Upper lobe of left lung (tissue), 6 donors: ENCODE measurements around the gene SETD2. TPM values are rescaled to one million over a fixed set of nuclear protein-coding genes. Genes with fewer than 3 reads are reported as not detected.

ENCODE experiments used
- ATAC-seq, 2 donors: fragments of 200-7000 bp; cut with Tn5 transposase; one replicate each; pipeline ENCODE4 v1.9.1; 2022; ENCODE audit warnings: mild to moderate bottlenecking in 2 of 2, moderate library complexity in 2 of 2; ENCODE audit not compliant: low FRiP score in 2 of 2
- DNase-seq, 2 donors: peaks; one replicate each; pipeline ENCODE4 v3.0.0-alpha.2; 2019 to 2020
- H3K27ac ChIP-seq, 4 donors: fragments of 200-600 bp; sonication (generic); one replicate each; pipeline ENCODE4 v1.5.1; 2016 to 2019
- H3K27me3 ChIP-seq, 4 donors: fragments of 200-600 bp; sonication (generic); one replicate each; pipeline ENCODE4 v1.5.1; 2017 to 2019
- H3K36me3 ChIP-seq, 4 donors: fragments of 200-600 bp; sonication (generic); one replicate each; pipeline ENCODE4 v1.5.1; 2016 to 2019
- H3K4me1 ChIP-seq, 4 donors: fragments of 200-600 bp; sonication (generic); one replicate each; pipeline ENCODE4 v1.5.1; 2018 to 2019
- H3K4me3 ChIP-seq, 4 donors: fragments of 200-600 bp; sonication (generic); one replicate each; pipeline ENCODE4 v1.5.1; 2017 to 2019; ENCODE audit warnings: mild to moderate bottlenecking in 2 of 4, moderate library complexity in 1 of 4
- H3K9me3 ChIP-seq, 4 donors: fragments of 200-600 bp; sonication (generic); one replicate each; pipeline ENCODE4 v1.5.1; 2018 to 2019
- EP300 ChIP-seq, 4 donors: sonication (generic); formaldehyde crosslinking; IDR thresholded peaks; one replicate each; pipeline ENCODE4 v1.5.1; 2017; ENCODE audit warnings: antibody characterized with exemption in 4 of 4, control low read depth in 2 of 4
- POLR2A ChIP-seq, 4 donors: fragments of 450-650 bp; IDR thresholded peaks; one replicate each; pipeline ENCODE4 v1.5.1; 2016 to 2017; ENCODE audit warnings: antibody characterized with exemption in 4 of 4, mild to moderate bottlenecking in 2 of 4
- POLR2AphosphoS5 ChIP-seq, 2 donors: sonication (generic); formaldehyde crosslinking; IDR thresholded peaks; one replicate each; pipeline ENCODE4 v1.5.1; 2017; ENCODE audit warnings: antibody characterized with exemption in 2 of 2
- WGBS, 2 donors: methylation state at CpG; one replicate each; pipeline ENCODE4 v1.1.5; 2017 to 2018; 5-methylcytosine and 5-hydroxymethylcytosine counted together
- total RNA-seq, 6 donors: library from RNA; depleted of rRNA in 4 of 6; stranded (reverse); fragments of >200 nt in 4 of 6; gene quantifications; one replicate each; pipeline versions ENCODE4 v1.1.0 to v1.2.1, GENCODE V29; 2016 to 2021
- TF ChIP-seq, protein P1 (sequence below), 6 experiments: fragments of 450-650 bp in 4 of 6; fragments of 200-600 bp in 2 of 6; sonication (generic) in 2 of 6; IDR thresholded peaks; one replicate each; pipeline ENCODE4 v1.5.1; 2016 to 2019; ENCODE audit warnings: antibody characterized with exemption in 6 of 6
- donor health status: DM: no; HTN: no; CAD: no; lungs with moderate emphysema.
- donor health status: DM: no; HTN: yes; CAD: no; lungs with severe emphysema.

The SETD2 gene
- total RNA-seq, 6 donors from 2014 or later = 33.8 to 111 (median 53.5) TPM

DNA sequence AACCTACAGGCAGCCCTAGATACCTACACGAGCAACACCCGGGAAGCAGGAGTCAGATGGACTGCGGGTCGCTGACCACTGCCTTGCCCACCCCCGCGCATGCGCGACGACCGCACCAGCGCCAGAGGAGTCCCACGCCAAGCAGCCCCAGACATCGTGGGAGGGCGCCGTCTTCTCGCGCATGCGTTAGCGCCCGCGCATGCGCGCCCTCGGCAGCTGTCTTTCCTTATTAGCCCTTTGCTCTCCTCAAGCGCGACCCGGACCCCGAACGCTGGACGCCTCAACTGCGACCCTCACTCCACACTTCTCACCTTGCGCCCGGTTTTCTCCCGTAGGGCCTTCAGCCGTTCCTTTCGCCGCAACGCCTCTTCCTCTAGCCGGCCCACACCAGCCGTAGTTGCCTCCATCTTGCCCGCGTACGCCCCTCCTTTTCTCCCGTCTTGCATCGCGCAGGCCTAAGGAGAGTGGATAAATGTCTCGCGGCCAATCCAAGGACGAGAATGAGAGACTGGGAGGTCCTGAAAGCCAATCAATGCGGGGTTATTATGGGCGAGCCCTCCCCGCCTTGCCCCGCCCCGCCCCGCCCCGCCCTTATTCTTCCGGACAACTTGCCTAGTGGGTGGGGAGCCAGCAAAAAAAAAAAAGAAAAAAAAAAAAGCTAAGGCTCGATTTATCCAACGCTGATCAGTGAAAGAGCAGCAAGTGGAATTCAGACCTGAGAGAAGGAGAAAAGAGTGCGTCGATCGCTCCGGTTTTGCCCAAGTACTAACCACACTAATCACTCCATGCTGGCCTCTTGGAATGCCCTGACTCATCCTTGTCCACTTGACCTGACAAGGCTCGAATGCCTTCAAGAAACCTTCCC is 187.4 kb downstream of the SETD2 start, which contains the start of gene CCDC12:
Gene CCDC12, minus strand, starts transcription at position 420 of the 865 bp plus-strand sequence. Its CDS starts 13 bp downstream, at position 407.
- DNase-seq = peak; percentile 96 to 97
- peak; percentile 93 to 96 for ATAC-seq
- H3K4me1 ChIP-seq = peaks cover 64 to 77% (median 72%) of the 10 kb centered on the region in 4 donors
- TF ChIP-seq POLR2A (IDR thresholded peaks at IDR 0.05) (peak; percentile 58 to 91 (median 67)), POLR2AphosphoS5 (IDR thresholded peaks at IDR 0.05) (peak; percentile 79 to 93), EP300 (IDR thresholded peaks at IDR 0.05) (peak in 1 of 4 donors; percentile 13)
- TF ChIP-seq, protein P1, sequence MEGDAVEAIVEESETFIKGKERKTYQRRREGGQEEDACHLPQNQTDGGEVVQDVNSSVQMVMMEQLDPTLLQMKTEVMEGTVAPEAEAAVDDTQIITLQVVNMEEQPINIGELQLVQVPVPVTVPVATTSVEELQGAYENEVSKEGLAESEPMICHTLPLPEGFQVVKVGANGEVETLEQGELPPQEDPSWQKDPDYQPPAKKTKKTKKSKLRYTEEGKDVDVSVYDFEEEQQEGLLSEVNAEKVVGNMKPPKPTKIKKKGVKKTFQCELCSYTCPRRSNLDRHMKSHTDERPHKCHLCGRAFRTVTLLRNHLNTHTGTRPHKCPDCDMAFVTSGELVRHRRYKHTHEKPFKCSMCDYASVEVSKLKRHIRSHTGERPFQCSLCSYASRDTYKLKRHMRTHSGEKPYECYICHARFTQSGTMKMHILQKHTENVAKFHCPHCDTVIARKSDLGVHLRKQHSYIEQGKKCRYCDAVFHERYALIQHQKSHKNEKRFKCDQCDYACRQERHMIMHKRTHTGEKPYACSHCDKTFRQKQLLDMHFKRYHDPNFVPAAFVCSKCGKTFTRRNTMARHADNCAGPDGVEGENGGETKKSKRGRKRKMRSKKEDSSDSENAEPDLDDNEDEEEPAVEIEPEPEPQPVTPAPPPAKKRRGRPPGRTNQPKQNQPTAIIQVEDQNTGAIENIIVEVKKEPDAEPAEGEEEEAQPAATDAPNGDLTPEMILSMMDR (IDR thresholded peaks at IDR 0.05) = peak in 1 of 6 experiments; percentile 11
- peak within 1 kb of the TSS; percentile 92 to 98 (median 96) for H3K27ac ChIP-seq
- no peaks in the 10 kb centered on the region for H3K27me3 ChIP-seq
- H3K4me3 ChIP-seq = peak within 1 kb of the TSS; percentile 60 to 84 (median 63)
- H3K9me3 ChIP-seq = no peaks in the 10 kb centered on the region
- 0 to 1% methylated on average over 48 to 64 of the region's 64 CpGs for WGBS, 2 donors
- H3K36me3 ChIP-seq = no peaks in the 10 kb centered on the region

DNA sequence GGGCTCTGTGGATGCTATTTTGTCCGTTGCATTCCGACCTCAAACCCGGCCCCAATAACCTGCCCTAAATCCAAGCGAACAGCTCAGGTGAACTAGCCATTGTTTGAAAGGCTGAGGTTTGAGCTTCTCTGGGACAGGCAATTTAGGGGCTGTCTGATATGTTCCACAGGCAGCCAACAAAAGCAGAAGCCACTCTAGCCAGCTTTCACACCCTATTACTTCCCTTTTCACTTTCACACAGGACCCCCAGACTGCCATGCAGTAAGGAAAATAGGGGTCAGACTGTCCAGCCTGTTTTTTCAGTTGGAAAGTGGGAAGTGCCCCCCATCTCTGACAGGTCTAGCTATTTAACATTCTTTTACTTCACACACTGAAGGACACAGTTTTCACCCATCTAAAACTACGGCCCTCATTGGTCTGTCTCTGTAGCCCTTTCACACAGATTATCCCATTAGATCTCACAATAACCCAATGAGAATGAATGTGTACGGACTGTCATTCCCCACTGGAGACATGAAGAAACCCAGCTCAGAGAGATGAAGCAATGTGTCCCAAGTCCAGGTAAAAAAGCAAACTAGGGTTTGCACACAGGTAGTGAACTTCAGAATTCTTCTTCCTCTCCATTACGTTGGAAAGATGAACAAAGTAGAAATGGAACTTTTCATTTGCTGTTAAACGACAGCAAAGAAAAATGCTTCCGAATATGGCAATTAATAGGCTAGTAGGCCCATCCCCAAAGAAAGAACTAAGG is 189.3 kb downstream of the SETD2 start:
- H3K36me3 ChIP-seq = peaks cover 0 to 1% (median 0%) of the 10 kb centered on the region in 4 donors
- WGBS, 2 donors = 71 to 80% methylated on average over 9 of the region's 9 CpGs

DNA sequence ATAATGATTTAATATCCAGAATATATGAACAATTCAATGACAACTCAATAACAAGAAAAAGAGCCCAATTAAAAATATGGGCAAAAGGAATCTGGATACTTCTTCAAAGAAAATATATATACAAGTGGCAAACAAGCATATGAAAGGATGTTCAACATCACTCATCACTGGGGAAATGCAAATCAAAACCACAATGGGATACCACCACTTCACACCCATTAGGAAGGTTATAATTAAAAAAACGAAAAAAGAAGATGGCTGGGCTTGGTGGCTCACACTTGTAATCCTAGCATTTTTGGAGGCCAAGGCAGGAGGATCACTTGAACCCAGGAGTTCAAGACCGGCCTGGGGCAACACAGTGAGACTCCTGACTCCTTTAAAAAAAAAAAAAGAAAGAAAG is 191.5 kb downstream of the SETD2 start:
- WGBS, 2 donors = 74 to 82% methylated on average over 2 of the region's 2 CpGs
- peaks cover 0 to 5% (median 0%) of the 10 kb centered on the region in 4 donors for H3K36me3 ChIP-seq
- H3K27me3 ChIP-seq = no peaks in the 10 kb centered on the region
- no peak overlapping the region for H3K4me3 ChIP-seq
- no peaks in the 10 kb centered on the region for H3K9me3 ChIP-seq
- TF ChIP-seq POLR2AphosphoS5 (IDR thresholded peaks at IDR 0.05) (no peak), EP300 (IDR thresholded peaks at IDR 0.05) (no peak), POLR2A (IDR thresholded peaks at IDR 0.05) (no peak)
- TF ChIP-seq, protein P1 (IDR thresholded peaks at IDR 0.05) = no peak
- ATAC-seq (no peak), DNase-seq (no peak)
- H3K27ac ChIP-seq = peak overlapping the region in 1 of 4 donors; percentile 31
- peaks cover 71 to 85% (median 76%) of the 10 kb centered on the region in 4 donors for H3K4me1 ChIP-seq

More for the DNA sequence above, 189.3 kb downstream of the SETD2 start:
- ATAC-seq (no peak), DNase-seq (no peak)
- peak overlapping the region in 3 of 4 donors; percentile 39 to 55 (median 49) for H3K27ac ChIP-seq
- H3K9me3 ChIP-seq = no peaks in the 10 kb centered on the region
- no peaks in the 10 kb centered on the region for H3K27me3 ChIP-seq
- peaks cover 70 to 80% (median 74%) of the 10 kb centered on the region in 4 donors for H3K4me1 ChIP-seq
- peak overlapping the region in 1 of 4 donors; percentile 84 for H3K4me3 ChIP-seq
- TF ChIP-seq EP300 (IDR thresholded peaks at IDR 0.05) = no peak
- TF ChIP-seq, protein P1 (IDR thresholded peaks at IDR 0.05) = no peak
- no peak for TF ChIP-seq POLR2A (IDR thresholded peaks at IDR 0.05)
- TF ChIP-seq POLR2AphosphoS5 (IDR thresholded peaks at IDR 0.05) = no peak

DNA sequence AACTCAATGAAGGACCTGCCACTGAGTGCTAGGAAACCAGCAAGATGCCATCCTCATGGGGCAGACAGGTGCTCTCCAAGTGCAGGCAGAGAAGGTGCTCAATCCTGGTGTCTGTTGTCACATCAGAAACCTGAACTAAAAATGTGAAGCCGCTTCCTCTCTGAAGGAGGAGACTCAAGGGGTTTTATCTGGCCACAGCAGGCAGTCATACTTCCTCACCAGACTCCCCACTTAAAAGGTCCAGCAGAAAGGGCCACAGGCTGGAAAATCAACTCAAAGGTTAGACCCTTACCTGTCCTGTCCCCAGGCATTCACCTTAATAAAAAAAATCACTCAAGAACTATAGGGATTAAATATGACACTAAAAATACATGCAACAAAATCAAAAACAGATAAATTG is 192.2 kb downstream of the SETD2 start:
- Histone ChIP-seq H3K4me1 (peaks cover 72 to 86% (median 77%) of the 10 kb centered on the region in 4 donors), H3K27me3 (no peaks in the 10 kb centered on the region)
- WGBS, 2 donors = 40 to 64% methylated on average over 1 of the region's 1 CpG

More for the DNA sequence above, 192.2 kb downstream of the SETD2 start:
- ATAC-seq (no peak), DNase-seq (no peak)
- TF ChIP-seq, protein P1 (IDR thresholded peaks at IDR 0.05) = no peak
- TF ChIP-seq POLR2A (IDR thresholded peaks at IDR 0.05) = no peak
- no peak for TF ChIP-seq EP300 (IDR thresholded peaks at IDR 0.05)
- no peak for TF ChIP-seq POLR2AphosphoS5 (IDR thresholded peaks at IDR 0.05)
- Histone ChIP-seq H3K9me3 (no peaks in the 10 kb centered on the region), H3K27ac (peak overlapping the region; percentile 31 to 66 (median 54)), H3K4me3 (no peak overlapping the region), H3K36me3 (peaks cover 0 to 5% (median 0%) of the 10 kb centered on the region in 4 donors)
